Skin epidermis (tissue), 12 donors: ENCODE results near the gene OR2J2.
"Not testable (repeated sequence)": the region's sequence is repeated elsewhere in the genome, so short reads cannot be mapped to it uniquely, and the experiment has no call there.

Experiments
- H3K27ac ChIP-seq, 21 experiments: fragments of 200-600 bp; sonication (generic) in 11 of 21; one replicate each; pipeline ENCODE4 v1.5.0; 2020; ENCODE audit warnings: mild to moderate bottlenecking in 3 of 21, inconsistent platforms in 2 of 21, moderate library complexity in 2 of 21
- H3K4me3 ChIP-seq, 7 experiments: fragments of 200-600 bp; sonication (generic) in 2 of 7; one replicate each; pipeline ENCODE4 v1.5.0; 2020; ENCODE audit warnings: inconsistent platforms in 2 of 7, mild to moderate bottlenecking in 2 of 7, moderate library complexity in 1 of 7

The OR2J2 gene

DNA sequence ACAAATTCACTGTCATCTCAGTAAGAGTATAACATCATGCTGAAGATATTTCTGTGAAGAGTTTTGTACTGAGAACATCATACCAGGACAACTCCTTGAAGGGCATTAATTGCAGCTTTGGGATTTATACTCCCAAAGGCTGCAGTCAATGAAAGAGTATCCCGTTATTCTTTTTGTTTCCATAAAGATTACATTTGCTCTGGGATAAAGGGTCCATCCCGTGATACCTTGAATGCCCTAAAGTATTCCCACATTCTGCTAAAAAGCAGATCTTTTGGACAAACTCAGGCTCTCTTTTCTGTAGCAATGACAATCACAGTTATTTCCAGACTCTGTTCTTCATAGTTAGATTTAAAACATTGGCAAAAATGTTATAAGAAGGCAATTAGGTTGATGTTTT lies at the start of gene OR2J2:
Gene OR2J2, plus strand, starts transcription at position 301 of the 400 bp plus-strand sequence. CDS start 2,729 bp downstream, outside the sequence.
- H3K4me3 ChIP-seq, H3K27ac ChIP-seq: not testable (repeated sequence)

DNA sequence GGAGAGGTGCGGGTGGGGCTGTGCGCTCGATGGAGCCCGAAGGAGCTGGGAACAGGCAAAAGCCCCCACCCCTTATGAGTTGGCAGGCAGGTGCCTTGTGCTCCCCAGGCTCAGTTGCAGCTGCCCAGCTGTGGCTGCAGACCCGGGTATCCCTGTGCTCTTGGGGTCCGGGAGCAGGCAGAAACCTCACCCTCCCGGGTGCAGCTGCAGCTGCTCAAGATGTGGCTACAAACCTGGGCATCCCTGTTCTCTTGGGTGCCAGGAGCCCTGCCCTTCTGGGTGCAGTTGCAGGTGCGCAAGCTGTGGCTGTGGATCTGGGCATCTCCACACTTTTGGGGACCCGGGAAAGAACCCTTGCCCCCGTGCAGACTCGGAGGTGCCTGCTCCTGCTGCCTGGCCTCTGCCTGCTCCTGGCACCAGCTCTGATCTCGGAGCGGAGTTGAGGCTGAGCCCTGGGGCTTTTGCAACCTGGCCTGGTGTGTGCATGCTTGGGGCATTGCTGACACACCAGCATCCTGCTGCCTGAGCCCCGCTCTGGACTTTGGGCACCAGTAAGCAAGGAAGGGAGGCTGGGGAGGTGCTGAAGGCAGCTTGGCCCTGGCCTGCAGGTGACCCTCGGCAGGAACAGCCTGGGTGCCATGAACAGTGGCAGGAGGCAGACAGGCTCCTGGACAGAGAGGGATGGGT lies 41.2 kb upstream of the OR2J2 start:
- H3K27ac ChIP-seq = no peak overlapping the region
- no peak overlapping the region for H3K4me3 ChIP-seq

DNA sequence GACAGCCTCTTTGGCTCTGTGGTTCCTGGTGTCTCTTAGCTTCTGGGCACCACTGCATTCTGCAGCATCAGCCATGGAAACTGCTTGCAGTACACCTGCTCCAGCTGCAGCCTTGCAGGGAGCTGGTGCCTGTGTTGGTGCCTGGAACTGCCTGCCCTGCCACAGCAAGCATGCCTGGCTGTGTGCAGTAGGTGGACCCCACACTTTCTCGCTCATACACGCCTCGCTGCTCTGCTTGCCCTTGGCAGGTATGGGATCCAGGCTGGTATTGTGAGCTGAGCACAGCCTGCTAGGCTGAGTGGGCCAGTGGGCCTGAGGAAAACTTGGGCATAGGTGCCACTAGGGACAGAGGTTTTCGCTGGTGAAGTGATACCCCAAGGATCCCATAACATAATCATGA lies 40.1 kb upstream of the OR2J2 start:
- Histone ChIP-seq H3K4me3 (no peak overlapping the region), H3K27ac (no peak overlapping the region)

DNA sequence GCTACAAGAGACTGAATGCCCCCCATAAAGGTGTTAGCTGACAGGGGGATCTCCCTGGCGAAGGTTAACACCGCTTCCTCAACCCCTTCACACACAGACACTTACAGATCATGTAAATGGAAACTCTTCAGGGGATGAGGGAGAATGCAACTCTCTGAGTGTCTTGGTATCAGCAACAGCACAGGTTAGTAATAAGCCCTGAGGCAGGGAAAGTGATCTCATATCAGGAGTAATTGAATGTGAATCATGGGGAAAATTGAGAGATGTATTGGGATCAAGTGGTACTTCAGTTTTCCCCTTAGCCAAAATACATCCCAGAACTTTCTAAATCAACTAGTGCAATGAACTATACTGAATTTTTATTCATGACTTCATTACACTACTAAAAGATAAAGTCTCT lies 39.0 kb upstream of the OR2J2 start:
- Histone ChIP-seq H3K4me3 (no peak overlapping the region), H3K27ac (no peak overlapping the region)

DNA sequence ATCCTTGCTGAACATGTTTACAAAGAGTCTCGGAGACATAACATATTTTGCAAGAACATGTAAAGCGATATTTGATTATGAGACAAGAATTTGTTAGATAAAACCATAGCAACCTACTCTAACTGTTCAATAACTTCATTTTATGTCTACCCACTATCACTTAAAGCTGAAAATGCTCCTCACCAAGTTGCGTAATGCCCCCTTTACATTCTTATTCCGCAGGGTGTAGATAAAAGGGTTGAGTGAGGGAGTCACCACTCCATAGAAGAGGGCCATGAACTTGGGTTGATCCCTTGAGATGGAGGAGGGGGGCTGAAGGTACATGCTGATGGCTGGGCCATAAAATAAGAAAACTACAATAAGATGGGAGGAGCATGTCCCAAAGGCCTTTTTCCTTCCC lies 33.0 kb upstream of the OR2J2 start:
- no peak overlapping the region for H3K27ac ChIP-seq
- no peak overlapping the region for H3K4me3 ChIP-seq

DNA sequence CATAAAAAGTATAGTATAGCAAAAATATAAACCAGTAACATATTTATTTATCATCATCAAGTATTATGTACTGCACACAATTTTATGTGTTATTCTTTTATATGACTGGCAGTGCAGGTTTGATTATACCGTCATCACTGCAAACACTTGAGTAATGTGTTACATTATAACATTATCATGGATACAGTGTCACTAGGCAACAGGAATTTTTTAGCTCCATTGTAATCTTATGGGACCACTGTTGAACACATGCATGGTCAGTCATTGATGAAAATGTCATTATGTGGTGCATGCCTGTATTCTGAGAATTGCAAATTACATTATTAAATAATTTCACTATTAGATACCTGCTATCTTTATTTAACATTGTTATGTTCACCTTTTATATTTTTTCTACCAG lies 29.1 kb upstream of the OR2J2 start:
- Histone ChIP-seq H3K27ac (no peak overlapping the region), H3K4me3 (no peak overlapping the region)

DNA sequence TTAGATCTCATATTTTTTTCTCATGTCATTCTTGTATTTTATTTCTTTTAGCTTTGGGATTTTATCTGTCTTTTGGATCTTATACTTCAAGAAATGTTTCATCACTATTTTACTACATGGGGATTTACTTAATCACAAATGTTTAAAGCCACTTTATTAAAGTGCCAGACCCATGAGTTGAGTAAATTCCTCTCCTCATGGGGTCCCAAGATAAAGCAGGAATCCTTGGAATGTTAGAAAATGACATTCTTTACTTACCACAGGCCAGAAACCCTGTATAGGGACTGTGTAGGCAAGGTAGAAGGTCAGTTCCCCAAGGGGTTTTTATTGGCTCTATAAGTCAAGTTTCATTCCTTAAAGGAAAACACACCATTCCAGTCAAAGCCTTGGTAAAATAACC lies 28.4 kb upstream of the OR2J2 start:
- Histone ChIP-seq H3K27ac (no peak overlapping the region), H3K4me3 (no peak overlapping the region)

DNA sequence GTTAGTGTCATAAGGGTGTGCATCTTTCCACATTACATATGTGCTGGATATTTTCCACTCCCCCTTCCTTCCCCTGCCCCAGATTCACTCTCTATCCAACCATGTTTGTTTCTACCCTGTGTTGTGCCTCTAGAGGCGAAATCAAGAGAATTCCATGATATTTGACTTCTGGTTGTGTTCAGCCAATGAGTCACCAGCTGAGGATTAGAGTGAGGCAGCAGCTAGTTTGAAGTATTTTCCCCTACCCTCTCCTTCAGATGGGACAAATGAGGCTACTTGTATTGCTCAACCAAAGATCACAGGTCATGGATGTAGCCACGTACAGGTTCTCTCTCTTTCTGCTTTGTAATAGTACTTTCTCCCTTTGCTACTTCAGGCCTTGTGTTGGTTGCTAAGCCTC lies 24.5 kb upstream of the OR2J2 start:
- no peak overlapping the region for H3K4me3 ChIP-seq
- H3K27ac ChIP-seq = no peak overlapping the region

DNA sequence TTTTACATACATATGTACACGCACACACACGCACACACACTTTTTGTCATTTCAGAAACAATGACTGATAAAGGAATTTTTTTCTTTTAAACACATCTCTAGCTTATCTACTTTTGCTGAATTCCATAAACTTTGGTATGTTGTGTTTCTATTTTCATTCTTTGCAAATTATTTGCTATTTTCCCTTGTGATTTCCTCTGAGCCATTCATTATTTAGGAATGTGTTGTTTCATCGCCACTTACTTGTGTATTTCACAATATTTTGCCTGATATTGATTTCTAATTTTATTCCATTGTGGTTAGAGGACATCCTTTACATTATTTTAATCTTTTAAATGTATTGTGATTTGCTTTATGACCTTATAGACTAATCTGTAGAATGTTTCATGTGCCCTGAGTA lies 23.6 kb upstream of the OR2J2 start:
- Histone ChIP-seq H3K27ac (no peak overlapping the region), H3K4me3 (no peak overlapping the region)

DNA sequence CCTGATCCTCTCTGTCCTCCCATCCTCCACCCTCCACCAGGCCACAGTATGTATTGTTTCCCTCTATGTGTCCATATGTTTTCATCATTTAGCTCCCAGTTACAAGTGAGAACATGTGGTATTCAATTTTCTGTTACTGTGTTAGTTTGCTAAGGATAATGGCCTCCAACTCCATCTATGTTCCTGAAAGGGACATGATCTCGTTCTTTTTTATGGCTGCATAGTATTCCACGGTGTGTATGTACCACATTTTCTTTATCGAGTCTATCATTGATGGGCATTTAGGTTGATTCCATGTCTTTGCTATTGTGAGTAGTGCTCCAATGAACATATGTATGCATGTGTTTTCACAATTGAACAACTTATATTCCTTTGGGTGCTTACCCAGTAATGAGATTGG lies 21.3 kb upstream of the OR2J2 start:
- not testable (repeated sequence) for H3K27ac ChIP-seq, H3K4me3 ChIP-seq

DNA sequence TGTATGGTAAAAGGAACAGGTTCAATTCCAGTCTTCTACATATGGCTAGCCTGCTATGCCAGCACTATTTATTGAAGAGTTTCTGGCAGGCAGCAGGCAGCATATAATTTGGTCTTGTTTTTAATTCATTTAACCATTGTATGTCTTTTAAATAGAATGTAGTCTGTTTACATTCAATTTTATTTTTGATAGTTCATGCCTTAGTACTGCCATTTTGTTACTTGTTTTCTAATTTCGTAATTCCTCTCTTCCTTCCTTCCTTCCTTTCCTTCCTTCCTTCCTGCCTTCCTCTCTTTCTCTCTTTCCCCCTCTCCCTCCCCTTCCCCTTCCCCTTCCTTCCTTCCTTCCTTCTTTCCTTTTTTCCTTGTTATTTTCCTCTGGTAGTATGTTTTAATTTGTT lies 17.6 kb upstream of the OR2J2 start:
- Histone ChIP-seq H3K27ac (no peak overlapping the region), H3K4me3 (no peak overlapping the region)

DNA sequence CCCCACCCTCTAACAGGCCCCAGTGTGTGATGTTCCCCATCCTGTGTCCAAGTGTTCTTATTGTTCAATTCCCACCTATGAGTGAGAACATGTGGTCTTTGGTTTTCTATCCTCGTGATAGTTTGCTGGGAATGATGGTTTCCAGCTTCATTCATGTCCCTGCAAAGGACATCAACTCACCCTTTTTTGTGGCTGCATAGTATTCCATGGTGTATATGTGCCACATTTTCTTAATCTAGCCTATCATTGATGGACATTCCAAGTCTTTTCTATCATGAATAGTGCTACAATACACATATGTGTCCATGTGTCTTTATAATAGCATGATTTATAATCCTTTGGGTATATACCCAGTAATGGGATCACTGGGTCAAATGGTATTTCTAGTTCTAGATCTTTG lies 15.5 kb upstream of the OR2J2 start:
- H3K27ac ChIP-seq, H3K4me3 ChIP-seq: not testable (repeated sequence)

DNA sequence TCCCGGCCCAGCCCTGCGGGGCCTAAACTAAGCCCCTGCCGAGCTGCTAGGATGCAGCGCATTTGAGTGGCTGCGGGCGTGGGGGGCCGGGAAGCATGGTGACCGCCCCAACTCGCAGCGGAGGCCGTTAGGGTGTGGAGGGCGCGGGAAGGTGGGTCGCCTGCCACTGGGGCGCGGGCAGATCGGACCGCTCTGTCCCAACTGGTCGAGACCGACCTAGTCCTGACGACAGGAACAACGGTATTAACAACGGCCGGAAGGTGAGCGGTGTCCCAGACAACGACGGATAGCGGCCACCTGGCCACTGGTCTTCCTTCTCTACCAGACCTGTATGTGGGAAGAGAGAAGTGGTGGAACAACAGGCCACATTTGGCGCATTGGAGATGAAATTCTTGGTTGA lies 10.8 kb upstream of the OR2J2 start:
- not testable (repeated sequence) for H3K4me3 ChIP-seq, H3K27ac ChIP-seq

DNA sequence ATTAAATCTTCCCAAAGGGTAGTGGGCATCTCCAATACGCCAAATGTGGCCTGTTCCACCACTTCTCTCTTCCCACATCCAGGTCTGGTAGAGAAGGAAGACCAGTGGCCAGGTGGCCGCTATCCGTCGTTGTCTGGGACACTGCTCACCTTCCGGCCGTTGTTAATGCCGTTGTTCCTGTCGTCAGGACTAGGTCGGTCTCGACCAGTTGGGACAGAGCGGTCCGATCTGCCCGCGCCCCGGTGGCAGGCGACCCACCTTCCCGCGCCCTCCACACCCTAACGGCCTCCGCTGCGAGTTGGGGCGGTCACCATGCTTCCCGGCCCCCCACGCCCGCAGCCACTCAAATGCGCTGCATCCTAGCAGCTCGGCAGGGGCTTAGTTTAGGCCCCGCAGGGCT lies 5.1 kb upstream of the OR2J2 start:
- not testable (repeated sequence) for H3K4me3 ChIP-seq

DNA sequence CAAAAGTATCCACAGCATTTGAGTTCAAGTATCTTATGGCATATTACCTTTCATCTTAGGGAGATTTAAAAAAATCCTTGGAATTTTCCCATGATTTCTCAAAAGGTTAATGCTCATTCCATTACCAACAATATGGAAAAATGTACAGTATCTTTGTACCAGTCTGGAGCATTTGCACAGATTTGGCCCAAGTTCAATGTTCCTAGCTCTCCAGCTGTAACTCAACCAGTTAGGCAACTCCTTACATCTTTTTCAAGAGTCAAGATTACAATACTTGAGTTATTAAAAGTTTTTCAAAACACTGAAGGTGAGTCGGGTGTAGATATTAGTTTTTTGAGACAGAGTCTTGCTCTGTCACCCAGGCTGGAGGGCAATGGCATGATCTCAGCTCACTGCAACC lies 1.0 kb downstream of the OR2J2 start:
- Histone ChIP-seq H3K4me3 (no peak overlapping the region), H3K27ac (no peak overlapping the region)

More for the DNA sequence above, 5.1 kb upstream of the OR2J2 start:
- H3K27ac ChIP-seq = not testable (repeated sequence)

DNA sequence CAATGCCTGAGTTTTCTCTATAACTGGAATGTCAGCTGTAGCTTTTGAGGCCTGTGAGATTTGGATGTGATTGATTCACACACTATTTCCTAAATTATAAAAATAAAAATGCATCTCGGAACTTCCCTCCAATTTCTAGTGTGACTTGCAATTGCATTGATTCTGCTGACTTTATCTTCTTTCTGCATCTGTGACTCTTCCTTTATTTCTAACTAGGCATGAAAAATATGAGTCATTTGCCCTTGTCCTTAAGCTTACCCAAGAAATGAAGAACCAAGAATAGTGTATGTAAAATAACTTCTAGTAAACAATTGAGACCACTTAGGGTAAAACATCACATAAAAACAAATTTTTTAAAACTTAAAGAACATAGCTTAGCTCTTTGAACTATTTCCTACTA lies 12.9 kb downstream of the OR2J2 start:
- H3K4me3 ChIP-seq = no peak overlapping the region
- no peak overlapping the region for H3K27ac ChIP-seq

DNA sequence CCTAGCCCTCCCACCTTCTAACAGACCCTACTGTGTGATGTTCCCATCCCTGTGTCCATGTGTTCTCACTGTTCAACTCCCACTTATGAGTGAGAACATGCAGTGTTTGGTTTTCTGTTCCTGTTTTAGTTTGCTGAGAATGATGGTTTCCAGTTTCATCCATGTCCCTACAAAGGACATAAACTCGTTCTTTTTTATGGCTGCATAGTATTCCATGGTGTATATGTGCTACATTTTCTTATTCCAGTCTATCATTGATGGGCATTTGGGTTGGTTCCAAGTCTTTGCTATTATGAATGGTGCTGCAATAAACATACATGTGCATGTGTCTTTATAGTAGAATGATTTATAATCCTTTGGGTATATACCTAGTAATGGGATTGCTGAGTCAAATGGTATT lies 18.0 kb downstream of the OR2J2 start:
- H3K27ac ChIP-seq, H3K4me3 ChIP-seq: not testable (repeated sequence)

DNA sequence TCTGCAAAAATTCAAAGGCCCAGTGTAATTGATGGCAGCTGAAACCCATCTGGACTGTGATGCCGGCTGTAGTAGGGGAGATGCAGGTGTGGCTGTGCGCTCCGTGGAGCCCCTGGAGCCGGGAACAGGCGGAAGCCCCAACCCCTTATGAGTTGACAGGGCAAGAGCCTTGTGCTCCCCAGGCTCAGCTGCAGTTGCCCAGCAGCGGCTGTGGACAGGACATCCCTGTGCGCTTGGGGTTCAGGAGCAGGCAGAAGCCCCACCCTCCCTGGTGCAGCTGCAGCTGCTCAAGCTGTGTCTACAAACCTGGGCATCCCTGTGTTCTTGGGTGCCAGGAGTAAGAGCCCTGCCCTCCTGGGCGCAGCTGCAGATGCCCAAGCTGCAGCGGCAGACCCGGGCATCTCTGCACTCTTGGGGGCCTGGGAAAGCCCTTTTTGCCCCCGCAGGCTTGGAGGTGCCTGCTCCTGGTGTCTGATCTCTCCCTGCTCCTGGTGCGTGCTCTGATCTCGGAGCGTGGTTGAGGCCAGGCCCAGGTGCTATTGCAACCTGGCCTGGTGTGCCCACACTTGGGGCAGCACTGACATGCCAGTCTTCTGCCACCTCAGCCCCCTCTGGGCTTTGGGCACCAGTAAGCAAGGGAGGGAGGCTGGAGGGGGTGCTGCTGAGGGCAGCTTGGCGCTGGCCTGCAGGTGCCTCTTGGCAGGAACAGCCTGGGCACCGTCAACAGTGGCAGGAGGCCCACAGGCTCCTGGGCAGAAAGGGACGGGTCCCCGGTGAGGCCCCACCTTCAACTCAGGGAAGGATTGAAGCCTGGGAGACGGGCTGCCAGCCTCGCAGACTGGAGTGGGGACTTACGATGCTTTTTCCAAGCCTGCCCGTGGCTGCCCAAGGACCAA lies 30.3 kb downstream of the OR2J2 start:
- H3K4me3 ChIP-seq = no peak overlapping the region
- H3K27ac ChIP-seq = no peak overlapping the region

DNA sequence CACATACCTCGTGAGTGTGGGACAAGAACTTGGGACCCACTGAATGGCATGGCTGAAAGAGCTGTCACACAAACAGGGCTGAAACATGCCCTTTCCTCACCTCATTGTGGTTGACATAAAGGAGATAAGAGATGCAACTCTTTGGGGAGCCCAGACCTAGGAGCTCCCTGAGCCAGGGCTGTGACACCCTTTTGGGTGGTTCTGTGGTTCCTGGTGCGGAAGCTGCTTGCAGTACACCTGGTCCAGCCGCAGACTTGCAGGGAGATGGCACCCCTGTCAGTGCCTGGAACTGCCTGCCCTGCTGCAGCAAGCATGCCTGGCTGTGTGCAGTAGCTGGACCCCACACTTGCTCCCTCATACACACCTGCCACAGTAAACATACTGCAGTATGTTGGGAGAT lies 31.3 kb downstream of the OR2J2 start:
- H3K4me3 ChIP-seq = no peak overlapping the region
- no peak overlapping the region for H3K27ac ChIP-seq

DNA sequence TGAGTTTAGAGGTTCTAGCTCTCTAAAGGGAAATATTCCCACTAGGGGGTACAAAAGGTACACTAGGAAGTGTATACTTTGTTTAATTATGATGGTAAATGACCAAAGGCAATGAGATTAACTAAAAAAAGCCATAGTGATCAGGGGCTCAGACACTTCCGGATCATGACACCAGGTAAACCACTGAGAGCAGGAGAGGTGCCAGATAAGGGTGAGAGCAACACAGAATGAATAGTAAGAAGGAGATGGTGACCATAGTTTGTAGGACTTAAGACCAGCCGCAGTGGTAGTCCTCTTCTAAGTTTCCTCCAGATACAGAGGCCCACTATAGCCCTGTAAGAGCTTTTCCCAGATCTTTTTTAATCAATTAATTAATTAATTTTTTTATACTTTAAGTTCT lies 40.8 kb downstream of the OR2J2 start:
- Histone ChIP-seq H3K27ac (no peak overlapping the region), H3K4me3 (no peak overlapping the region)

DNA sequence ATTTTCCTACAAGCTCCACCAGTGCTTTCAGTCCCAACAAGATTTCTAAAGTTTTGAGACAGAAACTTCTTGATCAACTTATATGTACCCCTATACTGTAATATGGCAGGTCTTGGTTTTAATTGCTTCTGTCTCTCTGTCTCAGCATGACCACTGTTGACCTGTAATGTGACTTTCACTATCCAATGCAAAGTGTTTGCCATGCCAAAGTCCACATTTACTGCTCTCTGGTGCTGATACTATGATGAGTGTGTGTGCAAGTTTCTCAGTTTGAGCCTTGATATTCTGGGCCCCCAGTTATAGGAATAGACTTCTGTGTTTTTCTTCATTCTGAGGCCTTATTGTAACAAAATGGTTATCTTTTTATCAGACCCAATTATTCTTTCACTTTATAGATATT lies 45.8 kb downstream of the OR2J2 start:
- no peak overlapping the region for H3K27ac ChIP-seq
- no peak overlapping the region for H3K4me3 ChIP-seq
